Putamen (tissue), 1 donor: Measurements from ENCODE around the gene CCL11.

ENCODE experiments used
- DNase-seq: peaks from one replicate; pipeline ENCODE4 v3.0.0-alpha.2; 2016; ENCODE audit warnings: low spot score

CCL11 gene

GRCh38 chr17:34257299-34257985, 28.1 kb upstream of the CCL11 start:
- no peak for DNase-seq

GRCh38 chr17:34257986-34258326, 27.6 kb upstream of the CCL11 start:
- no peak for DNase-seq

GRCh38 chr17:34259146-34259545, 26.4 kb upstream of the CCL11 start:
- no peak for DNase-seq

- DNase-seq = no peak
These were observed 24.7 kb upstream of the CCL11 start for GRCh38 chr17:34260861-34261260.

- DNase-seq = no peak
These were observed 23.8 kb upstream of the CCL11 start for GRCh38 chr17:34261568-34262337.

GRCh38 chr17:34265711-34266110, 19.8 kb upstream of the CCL11 start:
- no peak for DNase-seq

- DNase-seq = no peak
These were observed 15.6 kb upstream of the CCL11 start, which contains the start of gene CCL7 for GRCh38 chr17:34269969-34270368. Gene CCL7, plus strand, starts transcription at chr17:34270221. Its CDS starts 70 bp downstream, at chr17:34270291.

- DNase-seq = no peak
These were observed 9.7 kb upstream of the CCL11 start for GRCh38 chr17:34275881-34276280.

GRCh38 chr17:34276826-34277225, 8.7 kb upstream of the CCL11 start:
- no peak for DNase-seq

- DNase-seq = no peak
These were observed 2.0 kb upstream of the CCL11 start for GRCh38 chr17:34283571-34283970.

- DNase-seq = no peak
These were observed 2.3 kb downstream of the CCL11 start for GRCh38 chr17:34287875-34288274.

- no peak for DNase-seq
These were observed 5.0 kb downstream of the CCL11 start for GRCh38 chr17:34290586-34290985.

GRCh38 chr17:34291721-34292348, 6.3 kb downstream of the CCL11 start:
- DNase-seq = no peak

- DNase-seq = no peak
These were observed 13.5 kb downstream of the CCL11 start for GRCh38 chr17:34299027-34299426.

GRCh38 chr17:34299956-34300577, 14.5 kb downstream of the CCL11 start:
- DNase-seq = no peak

GRCh38 chr17:34300652-34301370, 15.3 kb downstream of the CCL11 start:
- DNase-seq = no peak

GRCh38 chr17:34301986-34302385, 16.4 kb downstream of the CCL11 start:
- DNase-seq = no peak

- DNase-seq = no peak
These were observed 17.1 kb downstream of the CCL11 start for GRCh38 chr17:34302636-34303035.

GRCh38 chr17:34303606-34304005, 18.1 kb downstream of the CCL11 start:
- DNase-seq = no peak

- no peak for DNase-seq
These were observed 19.5 kb downstream of the CCL11 start for GRCh38 chr17:34305061-34305460.

- no peak for DNase-seq
These were observed 20.1 kb downstream of the CCL11 start for GRCh38 chr17:34305606-34306005.

- no peak for DNase-seq
These were observed 20.9 kb downstream of the CCL11 start for GRCh38 chr17:34306466-34306865.
